GM18517 (cell line): ENCODE results near the gene RSRC1.
"Not testable (repeated sequence)": the region's sequence is repeated elsewhere in the genome, so short reads cannot be mapped to it uniquely, and the experiment has no call there.

Experiments
- ATAC-seq: cut with Tn5 transposase; IDR thresholded peaks from one replicate; pipeline ENCODE4 v1.9.1; 2021; ENCODE audit warnings: mild to moderate bottlenecking, moderate library complexity; ENCODE audit not compliant: unreplicated experiment

Gene RSRC1

GRCh38 chr3:158381262-158381868, 271.5 kb downstream of the RSRC1 start:
- ATAC-seq, result no peak

GRCh38 chr3:158382479-158382878, 272.6 kb downstream of the RSRC1 start:
- ATAC-seq, result no peak

- peak; percentile 90 for ATAC-seq
These were observed 274.1 kb downstream of the RSRC1 start for GRCh38 chr3:158384019-158384418.

- no peak for ATAC-seq
These were observed 285.5 kb downstream of the RSRC1 start for GRCh38 chr3:158395421-158395820.

- ATAC-seq, result no peak
These were observed 292.7 kb downstream of the RSRC1 start for GRCh38 chr3:158402590-158402989.

GRCh38 chr3:158403013-158403412, 293.1 kb downstream of the RSRC1 start:
- no peak for ATAC-seq

GRCh38 chr3:158404131-158404718, 294.3 kb downstream of the RSRC1 start:
- ATAC-seq, result no peak

GRCh38 chr3:158405507-158405906, 295.6 kb downstream of the RSRC1 start:
- ATAC-seq, result no peak

GRCh38 chr3:158407844-158408517, 298.1 kb downstream of the RSRC1 start:
- no peak for ATAC-seq

GRCh38 chr3:158408518-158408897, 298.6 kb downstream of the RSRC1 start:
- not testable (repeated sequence) for ATAC-seq

- ATAC-seq, result no peak
These were observed 308.1 kb downstream of the RSRC1 start for GRCh38 chr3:158418035-158418434.

- ATAC-seq, result no peak
These were observed 310.1 kb downstream of the RSRC1 start for GRCh38 chr3:158419820-158420653.

GRCh38 chr3:158420654-158421396, 310.9 kb downstream of the RSRC1 start:
- ATAC-seq, result peak; percentile 98

- no peak for ATAC-seq
These were observed 320.6 kb downstream of the RSRC1 start for GRCh38 chr3:158430448-158430847.

GRCh38 chr3:158430968-158431367, 321.1 kb downstream of the RSRC1 start:
- ATAC-seq, result no peak

GRCh38 chr3:158431829-158432228, 321.9 kb downstream of the RSRC1 start:
- ATAC-seq, result no peak

- ATAC-seq, result peak; percentile 98
These were observed 324.6 kb downstream of the RSRC1 start for GRCh38 chr3:158434412-158435038.

- ATAC-seq, result peak; percentile 94
These were observed 333.7 kb downstream of the RSRC1 start for GRCh38 chr3:158443632-158444031.

- ATAC-seq, result no peak
These were observed 337.5 kb downstream of the RSRC1 start for GRCh38 chr3:158447408-158447807.

- no peak for ATAC-seq
These were observed 341.6 kb downstream of the RSRC1 start for GRCh38 chr3:158451405-158452055.
